ENCODE results near the gene SLC11A1.

Gene SLC11A1

DNA sequence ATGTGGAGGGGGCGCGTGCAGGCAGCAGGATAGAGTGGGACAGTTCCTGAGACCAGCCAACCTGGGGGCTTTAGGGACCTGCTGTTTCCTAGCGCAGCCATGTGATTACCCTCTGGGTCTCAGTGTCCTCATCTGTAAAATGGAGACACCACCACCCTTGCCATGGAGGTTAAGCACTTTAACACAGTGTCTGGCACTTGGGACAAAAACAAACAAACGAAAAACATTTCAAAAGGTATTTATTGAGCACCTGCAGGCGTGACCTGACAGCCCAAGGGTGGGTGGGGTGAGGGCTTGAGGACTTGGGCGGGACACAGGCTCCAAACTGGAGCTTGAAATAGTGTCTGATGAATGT lies 13.0 kb downstream of the SLC11A1 start:
- no peak for DNase-seq

DNA sequence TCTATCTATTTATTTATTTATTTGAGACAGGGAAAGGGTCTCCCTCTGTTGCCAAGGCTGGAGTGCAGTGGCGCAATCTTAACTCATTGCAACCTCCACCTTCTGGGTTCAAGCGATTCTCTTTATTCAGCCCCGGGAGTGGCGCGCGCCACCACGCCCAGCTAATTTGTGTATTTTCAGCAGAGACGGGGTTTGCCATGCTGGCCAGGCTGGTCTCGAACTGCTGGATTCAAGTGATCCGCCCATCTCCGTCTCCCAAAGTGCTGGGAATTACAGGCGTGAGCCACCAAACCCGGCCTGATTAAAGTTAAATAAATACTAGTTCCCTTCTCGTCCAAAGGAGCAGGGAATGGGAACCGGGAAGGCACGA lies 13.4 kb downstream of the SLC11A1 start:
- DNase-seq: peak in 1 of 2 experiments; percentile 42

DNA sequence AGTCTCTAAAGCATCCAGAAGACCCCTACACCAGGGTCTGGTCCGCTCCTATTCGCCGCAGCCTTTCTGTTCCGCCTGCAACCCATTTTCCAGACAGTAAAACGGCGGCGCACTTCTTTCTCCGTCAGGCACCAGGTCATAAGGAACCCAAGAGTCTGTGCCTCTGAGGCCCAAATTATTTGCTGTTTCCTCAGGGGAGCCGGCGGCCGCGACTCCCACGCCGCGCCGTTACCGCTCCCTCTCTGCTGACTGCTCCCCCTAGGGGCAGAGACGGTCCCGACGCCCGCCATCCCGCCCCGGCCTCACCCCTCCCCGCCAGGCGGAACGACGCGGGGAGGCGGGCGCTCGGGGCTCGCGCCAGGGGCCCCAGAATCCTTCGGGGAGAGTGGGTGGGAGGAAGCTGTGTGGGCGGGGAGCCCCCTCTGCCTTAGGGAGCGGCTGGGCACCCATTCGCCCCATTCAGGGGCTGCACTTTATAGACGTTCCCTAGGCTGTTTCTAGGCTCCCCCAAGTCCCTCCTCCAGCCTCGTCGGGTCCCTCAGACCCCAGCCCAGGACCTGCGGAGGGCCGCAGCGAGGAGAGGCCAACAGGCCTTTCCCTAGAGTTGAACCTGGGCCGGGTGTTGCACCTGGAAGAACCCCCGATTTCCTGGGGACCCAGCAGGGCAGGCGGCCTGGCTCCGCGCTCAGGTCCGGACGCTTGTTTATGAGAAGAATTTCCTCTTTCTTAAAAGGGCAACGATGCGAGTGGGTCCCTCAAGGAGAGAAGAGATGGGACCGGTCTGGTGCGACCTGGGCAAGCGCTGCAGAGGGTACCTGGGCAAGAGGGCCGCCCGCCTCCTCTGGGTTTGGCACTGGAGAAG lies 14.0 kb downstream of the SLC11A1 start:
- DNase-seq: peak; percentile 93 to 95

DNA sequence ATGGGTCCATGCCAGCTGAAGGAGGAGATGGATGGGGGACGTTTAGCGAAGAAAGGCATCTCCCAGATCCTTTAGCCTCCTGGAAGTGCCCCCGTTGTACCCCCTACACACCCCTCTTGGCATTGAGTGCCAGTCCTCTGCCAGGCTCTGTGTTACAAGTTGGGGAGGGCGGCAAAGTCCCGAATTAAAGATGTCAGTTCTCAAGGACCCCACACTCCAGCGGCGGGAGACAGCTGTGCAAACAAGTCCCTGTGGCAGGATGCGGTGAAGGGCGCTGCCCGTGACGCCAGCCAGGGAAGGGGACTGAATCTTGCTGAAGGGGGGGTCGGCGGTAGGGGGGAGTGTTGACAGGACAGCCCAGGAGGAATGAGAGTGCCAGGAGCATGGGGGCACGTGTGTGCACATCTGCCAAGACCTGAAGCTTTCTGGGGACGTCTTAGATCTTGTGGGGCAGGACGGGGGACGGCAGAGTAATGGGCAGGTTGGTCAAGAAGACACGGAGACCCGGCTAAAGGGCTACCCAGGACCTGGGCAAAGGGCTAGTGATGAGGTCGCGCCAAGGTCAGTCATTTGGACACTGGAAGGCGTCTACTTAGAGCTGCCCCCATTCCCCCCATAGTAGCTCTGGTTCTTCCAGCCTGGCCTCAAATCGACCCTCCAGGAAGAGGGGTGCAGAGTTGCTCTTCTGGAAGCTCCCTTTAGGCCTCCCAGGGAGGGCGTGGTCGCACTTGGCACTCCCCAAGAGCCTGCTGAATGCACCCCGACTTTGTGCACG lies 14.8 kb downstream of the SLC11A1 start:
- DNase-seq: peak; percentile 65 to 83

DNA sequence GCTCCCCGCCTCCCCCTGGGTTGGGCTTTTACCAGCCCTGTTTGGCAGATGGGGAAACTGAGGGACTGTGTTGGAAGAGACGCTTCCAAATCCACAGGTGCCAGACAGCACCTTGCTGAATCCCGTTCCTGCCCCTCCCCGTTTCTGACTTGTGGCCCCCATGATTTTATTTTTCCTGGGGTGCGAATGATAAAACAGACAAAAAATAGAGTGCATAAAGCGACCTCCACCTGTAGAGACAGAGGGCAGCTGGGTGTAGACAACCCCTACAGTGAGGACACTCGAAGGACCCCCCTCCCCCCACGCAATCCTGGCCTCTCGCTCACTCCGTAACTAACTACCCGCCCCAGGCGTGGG lies 15.4 kb downstream of the SLC11A1 start:
- no peak for DNase-seq

DNA sequence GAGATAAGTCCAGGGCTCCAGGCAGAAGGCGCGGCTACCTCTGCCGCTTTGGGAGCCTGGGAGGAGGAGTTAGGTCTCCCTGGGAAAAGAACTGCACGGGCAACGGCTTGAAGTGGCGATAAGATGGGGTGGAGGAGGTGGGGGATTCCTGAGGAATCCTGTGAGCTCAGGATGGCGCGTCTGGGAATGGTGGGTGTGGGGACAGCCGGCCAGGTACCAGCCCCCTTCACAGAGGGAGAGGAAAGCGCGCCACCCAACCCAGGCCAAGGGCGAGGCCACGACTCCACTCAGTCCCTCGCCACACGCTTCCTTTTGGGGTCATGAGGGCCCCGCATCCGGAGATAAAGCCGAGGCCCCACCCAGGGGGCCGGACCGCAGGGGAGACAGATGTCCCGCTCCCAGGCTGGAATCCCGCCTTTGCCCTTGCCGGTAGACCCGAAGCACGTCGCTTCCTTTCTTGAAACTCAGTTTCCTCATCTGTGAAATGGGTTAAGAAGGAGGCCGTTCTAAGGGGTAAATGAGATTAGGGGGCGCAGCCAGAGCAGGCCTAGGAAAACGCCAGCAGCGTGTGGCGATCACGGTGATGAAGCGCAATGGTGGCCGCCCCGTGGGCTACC lies 15.9 kb downstream of the SLC11A1 start:
- peak in 1 of 2 experiments; percentile 45 for DNase-seq

DNA sequence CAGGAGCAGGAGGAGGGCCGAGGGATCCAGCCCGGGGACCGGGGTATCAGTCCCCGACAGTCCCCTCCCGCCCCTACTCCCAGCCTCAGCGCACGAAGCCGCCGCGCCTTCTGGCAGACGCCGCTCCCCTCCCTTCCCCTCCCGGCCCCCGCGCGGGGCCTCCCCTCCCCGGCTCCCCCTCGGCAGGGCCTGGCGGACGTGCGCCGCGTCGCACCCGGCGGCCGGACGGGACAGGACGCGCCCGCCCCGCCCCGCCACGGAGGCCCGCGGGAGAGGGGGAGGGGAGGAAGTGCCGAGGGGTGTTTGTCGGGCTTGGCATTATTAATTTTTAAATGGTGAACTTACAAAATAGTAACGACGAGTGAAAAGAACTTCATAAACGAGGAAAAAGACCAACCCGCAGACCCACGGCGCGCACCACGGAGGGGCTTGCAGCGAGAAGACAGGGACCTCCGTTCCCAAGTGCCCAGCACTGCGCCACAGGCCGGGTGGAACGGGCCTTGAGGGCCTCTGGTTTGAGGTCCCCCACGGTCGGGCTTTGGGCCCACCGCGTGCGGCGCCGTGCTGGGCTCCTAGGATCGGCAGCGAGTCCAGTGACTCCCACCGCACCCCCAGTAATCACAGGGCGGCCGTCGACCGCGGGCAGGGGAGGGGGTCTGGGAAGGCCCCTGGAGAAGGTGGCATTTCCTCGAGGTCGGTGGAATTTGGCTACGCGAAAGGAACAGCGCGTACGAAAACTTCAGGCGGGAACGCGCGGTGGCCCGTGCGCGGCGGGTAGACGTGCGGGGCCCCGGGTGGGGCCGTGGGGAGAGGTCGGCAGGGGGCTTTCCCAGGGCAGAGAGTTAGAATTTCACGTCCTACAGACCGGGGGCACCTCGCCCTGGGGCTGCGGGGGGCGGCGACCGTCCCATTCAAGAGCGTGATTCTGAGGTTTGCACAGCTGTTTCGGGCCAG lies 16.6 kb downstream of the SLC11A1 start:
- peak; percentile 41 to 50 for DNase-seq

DNA sequence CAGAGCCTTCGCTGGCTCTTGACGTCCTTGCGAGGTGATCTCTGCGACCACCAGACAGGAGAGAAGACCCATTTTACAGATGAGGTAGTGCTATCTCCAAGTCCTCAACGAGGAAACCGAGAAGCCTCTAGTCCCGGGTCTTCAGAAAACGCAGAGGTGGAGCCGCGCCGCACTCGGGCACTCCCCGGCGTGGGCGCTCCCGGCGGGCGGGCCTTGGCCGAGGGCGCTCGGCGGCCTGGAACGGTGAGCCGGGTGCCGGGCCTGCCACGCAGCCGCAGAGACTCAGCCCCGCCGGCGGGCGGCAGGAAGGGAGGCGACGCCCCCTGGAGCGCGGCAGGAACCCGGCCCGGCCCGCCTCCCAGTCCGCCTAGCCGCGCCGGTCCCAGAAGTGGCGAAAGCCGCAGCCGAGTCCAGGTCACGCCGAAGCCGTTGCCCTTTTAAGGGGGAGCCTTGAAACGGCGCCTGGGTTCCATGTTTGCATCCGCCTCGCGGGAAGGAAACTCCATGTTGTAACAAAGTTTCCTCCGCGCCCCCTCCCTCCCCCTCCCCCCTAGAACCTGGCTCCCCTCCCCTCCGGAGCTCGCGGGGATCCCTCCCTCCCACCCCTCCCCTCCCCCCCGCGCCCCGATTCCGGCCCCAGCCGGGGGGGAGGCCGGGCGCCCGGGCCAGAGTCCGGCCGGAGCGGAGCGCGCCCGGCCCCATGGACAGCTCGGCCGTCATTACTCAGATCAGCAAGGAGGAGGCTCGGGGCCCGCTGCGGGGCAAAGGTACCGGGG lies 17.5 kb downstream of the SLC11A1 start, which contains the start of gene CTDSP1:
CTDSP1 (plus strand) TSS at position 478 of the 776 bp plus-strand sequence; CDS start at position 701, 223 bp downstream.
- DNase-seq: peak; percentile 92 to 95

DNA sequence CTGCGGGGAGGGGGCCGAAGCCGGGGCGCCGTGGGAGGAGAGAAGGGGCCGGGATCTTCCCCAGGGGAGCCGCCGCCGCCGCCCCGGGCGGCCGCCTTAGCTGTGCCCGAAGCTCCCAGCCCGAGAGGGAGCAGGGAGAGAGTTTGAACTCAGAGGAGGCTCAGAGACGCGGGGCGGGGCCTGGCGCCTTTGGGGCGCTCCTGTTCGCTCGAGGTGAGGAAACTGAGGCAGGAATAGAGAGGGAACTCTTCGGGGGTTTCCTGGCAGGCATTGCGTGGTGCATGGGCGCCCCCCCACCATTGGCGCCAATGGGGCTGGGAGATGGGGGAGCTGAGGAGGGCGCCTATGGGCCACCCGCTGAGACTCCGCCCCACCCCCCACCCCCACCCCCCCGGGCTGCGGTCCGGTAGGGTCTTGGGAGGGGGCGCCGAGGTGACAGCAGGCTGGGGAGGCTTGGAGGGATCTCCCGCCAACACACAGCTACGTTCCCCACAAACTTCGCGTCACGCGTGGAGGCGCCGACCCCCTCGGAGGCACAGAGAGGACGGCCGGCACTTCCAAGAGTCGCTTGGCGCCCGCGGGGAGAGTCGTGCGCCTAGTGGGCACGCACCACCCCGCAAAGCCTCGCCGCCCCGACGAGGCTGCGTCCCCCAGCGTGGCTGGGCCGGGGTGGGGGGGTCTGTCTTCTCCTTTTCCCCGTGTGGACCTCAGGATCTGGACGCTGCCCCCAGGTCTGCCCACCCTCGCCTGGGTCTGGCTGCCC lies 18.3 kb downstream of the SLC11A1 start:
- DNase-seq: no peak

DNA sequence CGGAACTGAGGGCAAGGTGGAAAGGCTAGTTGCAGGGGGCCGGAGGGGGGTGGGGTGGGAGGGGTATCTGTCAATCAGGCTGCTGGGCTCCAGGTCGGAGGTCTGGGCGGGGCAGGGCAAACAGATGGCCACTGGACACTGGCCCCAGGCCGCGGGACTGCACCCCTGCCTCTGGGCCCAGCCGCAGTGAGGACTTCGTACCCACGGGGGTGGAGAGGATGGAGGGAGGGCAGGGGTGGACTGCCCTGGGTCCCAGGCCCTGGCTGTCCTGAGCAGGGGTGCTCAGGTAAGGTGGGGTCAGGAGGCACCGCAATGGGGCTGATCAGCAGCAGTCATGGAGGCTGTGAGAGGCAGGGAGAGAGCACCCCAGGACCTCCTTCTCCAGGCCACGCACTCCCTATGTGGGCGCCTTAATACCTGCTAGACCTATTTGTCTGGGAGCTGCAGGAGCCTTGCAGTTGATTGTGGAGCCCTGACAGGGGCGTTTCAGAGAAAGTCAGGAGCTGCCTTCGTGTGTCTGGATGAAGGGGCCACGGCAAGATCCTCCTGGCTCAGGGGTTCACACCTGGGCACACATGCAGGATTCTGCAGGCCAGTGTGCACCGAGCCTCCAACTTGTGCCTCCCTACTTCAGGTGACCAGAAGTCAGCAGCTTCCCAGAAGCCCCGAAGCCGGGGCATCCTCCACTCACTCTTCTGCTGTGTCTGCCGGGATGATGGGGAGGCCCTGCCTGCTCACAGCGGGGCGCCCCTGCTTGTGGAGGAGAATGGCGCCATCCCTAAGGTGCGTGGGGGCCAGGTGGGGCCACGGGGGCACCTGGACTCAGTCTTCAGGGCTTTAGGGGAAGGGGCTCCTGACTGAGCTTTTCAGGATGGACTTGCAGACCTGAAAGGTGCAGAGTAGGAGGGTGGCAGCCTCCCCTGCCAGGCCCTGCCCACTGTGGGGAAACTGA lies 19.1 kb downstream of the SLC11A1 start:
- no peak for DNase-seq

DNA sequence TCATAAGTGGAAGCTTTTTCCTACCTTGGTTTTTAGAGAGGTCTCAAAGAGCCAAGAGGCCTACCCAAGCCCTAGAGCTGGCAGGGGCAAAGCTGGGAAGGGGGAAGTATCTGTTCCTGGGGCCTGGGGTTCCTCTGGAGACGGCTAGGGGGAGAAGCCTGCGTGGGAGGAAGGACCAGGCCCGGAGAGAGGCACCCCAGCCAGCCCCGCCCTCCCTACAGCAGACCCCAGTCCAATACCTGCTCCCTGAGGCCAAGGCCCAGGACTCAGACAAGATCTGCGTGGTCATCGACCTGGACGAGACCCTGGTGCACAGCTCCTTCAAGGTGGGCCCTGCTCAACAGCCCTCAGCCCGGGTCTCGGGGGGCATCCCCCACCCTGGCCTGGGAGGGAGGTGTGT lies 19.8 kb downstream of the SLC11A1 start:
- DNase-seq: no peak

DNA sequence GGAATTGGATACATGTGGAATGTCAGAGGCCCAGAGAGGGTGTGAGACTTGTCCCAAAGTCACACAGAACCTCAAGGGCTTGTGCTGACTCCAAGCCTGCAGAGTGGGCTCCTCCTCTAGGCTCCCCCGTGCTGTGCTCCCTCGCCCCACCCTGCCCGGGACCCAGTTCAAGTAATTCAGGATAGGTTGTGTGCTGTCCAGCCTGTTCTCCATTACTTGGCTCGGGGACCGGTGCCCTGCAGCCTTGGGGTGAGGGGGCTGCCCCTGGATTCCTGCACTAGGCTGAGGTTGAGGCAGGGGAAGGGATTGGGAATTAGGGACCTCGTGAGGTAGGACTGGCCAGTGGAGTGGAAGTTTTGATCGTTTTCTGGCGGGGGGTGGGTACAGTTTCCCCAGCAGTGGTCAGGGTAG lies 20.4 kb downstream of the SLC11A1 start:
- no peak for DNase-seq

DNA sequence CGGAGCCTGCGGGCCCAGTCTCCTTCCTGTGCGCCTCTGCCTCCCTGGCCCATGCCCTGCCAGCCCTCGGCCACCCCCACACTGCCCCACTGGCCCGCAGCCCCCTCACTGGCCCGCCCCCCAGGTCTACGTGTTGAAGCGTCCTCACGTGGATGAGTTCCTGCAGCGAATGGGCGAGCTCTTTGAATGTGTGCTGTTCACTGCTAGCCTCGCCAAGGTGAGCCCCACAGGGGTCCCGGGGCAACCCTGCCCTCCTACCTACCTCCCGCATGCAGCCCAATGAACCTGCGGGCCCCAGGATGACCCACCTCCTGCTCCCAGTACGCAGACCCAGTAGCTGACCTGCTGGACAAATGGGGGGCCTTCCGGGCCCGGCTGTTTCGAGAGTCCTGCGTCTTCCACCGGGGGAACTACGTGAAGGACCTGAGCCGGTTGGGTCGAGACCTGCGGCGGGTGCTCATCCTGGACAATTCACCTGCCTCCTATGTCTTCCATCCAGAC lies 20.9 kb downstream of the SLC11A1 start:
- no peak for DNase-seq

DNA sequence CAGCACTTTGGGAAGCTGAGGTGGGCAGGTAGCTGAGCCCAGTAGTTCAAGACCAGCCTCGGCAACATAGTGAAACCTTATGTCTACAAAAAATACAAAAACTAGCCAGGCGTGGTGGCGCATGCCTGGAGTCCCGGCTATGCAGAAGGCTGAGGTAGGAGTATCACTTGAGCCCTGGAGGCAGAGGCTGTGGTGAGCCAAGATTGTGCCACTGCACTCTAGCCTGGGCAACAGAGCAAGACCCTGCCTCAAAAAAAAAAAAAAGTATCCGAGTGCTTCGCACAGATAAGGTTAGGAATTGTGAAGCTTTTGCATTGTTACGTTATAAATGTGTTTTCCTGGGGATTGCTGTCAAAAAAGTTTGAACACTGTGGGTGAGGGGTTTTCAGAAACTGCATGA lies 21.7 kb downstream of the SLC11A1 start:
- DNase-seq: no peak

DNA sequence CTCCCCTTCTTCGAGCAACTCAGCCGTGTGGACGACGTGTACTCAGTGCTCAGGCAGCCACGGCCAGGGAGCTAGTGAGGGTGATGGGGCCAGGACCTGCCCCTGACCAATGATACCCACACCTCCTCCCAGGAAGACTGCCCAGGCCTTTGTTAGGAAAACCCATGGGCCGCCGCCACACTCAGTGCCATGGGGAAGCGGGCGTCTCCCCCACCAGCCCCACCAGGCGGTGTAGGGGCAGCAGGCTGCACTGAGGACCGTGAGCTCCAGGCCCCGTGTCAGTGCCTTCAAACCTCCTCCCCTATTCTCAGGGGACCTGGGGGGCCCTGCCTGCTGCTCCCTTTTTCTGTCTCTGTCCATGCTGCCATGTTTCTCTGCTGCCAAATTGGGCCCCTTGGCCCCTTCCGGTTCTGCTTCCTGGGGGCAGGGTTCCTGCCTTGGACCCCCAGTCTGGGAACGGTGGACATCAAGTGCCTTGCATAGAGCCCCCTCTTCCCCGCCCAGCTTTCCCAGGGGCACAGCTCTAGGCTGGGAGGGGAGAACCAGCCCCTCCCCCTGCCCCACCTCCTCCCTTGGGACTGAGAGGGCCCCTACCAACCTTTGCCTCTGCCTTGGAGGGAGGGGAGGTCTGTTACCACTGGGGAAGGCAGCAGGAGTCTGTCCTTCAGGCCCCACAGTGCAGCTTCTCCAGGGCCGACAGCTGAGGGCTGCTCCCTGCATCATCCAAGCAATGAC lies 22.4 kb downstream of the SLC11A1 start:
- no peak for DNase-seq

DNA sequence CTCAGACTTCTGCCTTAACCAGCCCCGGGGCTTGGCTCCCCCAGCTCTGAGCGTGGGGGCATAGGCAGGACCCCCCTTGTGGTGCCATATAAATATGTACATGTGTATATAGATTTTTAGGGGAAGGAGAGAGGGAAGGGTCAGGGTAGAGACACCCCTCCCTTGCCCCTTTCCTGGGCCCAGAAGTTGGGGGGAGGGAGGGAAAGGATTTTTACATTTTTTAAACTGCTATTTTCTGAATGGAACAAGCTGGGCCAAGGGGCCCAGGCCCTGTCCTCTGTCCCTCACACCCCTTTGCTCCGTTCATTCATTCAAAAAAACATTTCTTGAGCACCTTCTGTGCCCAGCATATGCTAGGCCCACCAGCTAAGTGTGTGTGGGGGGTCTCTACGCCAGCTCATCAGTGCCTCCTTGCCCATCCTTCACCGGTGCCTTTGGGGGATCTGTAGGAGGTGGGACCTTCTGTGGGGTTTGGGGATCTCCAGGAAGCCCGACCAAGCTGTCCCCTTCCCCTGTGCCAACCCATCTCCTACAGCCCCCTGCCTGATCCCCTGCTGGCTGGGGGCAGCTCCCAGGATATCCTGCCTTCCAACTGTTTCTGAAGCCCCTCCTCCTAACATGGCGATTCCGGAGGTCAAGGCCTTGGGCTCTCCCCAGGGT lies 23.1 kb downstream of the SLC11A1 start:
- DNase-seq: no peak

DNA sequence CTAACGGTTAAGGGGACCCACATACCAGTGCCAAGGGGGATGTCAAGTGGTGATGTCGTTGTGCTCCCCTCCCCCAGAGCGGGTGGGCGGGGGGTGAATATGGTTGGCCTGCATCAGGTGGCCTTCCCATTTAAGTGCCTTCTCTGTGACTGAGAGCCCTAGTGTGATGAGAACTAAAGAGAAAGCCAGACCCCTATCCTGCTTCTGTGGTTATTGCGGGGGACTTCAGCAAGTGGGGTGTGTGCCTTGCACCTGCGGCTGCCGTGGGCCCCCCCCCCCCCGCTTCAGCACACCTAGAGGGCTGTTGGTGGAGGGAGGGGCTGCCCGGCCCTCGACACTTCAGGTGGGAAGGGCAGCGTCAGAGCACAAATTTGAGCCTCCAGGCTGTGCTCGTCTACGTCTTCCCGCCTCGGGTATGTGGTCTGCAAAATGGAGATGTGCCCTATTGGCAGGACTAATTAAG lies 23.7 kb downstream of the SLC11A1 start:
- DNase-seq: no peak
